SU-DHL-6 (cell line): Measurements from ENCODE around the gene HTT.

ENCODE experiments used
- CTCF ChIP-seq: fragments of 200-600 bp; sonication (generic); IDR thresholded peaks from one replicate; pipeline ENCODE4 v1.5.1; 2017; ENCODE audit warnings: antibody characterized with exemption, mild to moderate bottlenecking, low read length, moderate library complexity; ENCODE audit not compliant: insufficient read depth, poor library complexity, severe bottlenecking
- EZH2phosphoT487 ChIP-seq: fragments of 200-600 bp; sonication (generic), shearing (Covaris generic); conservative IDR thresholded peaks from 2 replicates; pipeline ENCODE4 v1.6.1; 2018; ENCODE audit warnings: mild to moderate bottlenecking, antibody characterized with exemption, low read length, moderate library complexity, mixed read lengths

- TF ChIP-seq CTCF (no peak), EZH2phosphoT487 (no peak)
Observed at GRCh38 chr4:3232001-3232400, 157.5 kb downstream of the HTT start.
